ENCODE results near the gene SCAPER.

Gene SCAPER

GRCh38 chr15:76636059-76636458, 269.1 kb downstream of the SCAPER start:
- Histone ChIP-seq H3K27me3 (no peaks in the 10 kb centered on the region), H3K36me3 (no peaks in the 10 kb centered on the region), H3K9me3 (no peaks in the 10 kb centered on the region), H3K4me1 (no peaks in the 10 kb centered on the region), H3K4me3 (ENCODE audit: low read depth, low read length) (no peak overlapping the region)
- TF ChIP-seq CTCF (IDR thresholded peaks at IDR 0.05; ENCODE audit: low read depth, low read length): no peak
- no peak for DNase-seq

GRCh38 chr15:76626611-76627010, 278.5 kb downstream of the SCAPER start:
- H3K4me1 ChIP-seq: no peaks in the 10 kb centered on the region
- H3K4me3 ChIP-seq (ENCODE audit: low read depth, low read length): no peak overlapping the region
- no peaks in the 10 kb centered on the region for H3K9me3 ChIP-seq
- no peak for TF ChIP-seq CTCF (IDR thresholded peaks at IDR 0.05; ENCODE audit: low read depth, low read length)
- H3K27me3 ChIP-seq: no peaks in the 10 kb centered on the region
- no peaks in the 10 kb centered on the region for H3K36me3 ChIP-seq
- DNase-seq: no peak

GRCh38 chr15:76625267-76625666, 279.9 kb downstream of the SCAPER start:
- H3K36me3 ChIP-seq: no peaks in the 10 kb centered on the region
- TF ChIP-seq CTCF (IDR thresholded peaks at IDR 0.05; ENCODE audit: low read depth, low read length): no peak
- no peaks in the 10 kb centered on the region for H3K27me3 ChIP-seq

GRCh38 chr15:76614725-76615124, 290.4 kb downstream of the SCAPER start:
- no peak for TF ChIP-seq CTCF (IDR thresholded peaks at IDR 0.05; ENCODE audit: low read depth, low read length)
- Histone ChIP-seq H3K27me3 (no peaks in the 10 kb centered on the region), H3K4me3 (ENCODE audit: low read depth, low read length) (no peak overlapping the region), H3K9me3 (no peaks in the 10 kb centered on the region), H3K36me3 (no peaks in the 10 kb centered on the region), H3K4me1 (no peaks in the 10 kb centered on the region)
- DNase-seq: no peak

More at GRCh38 chr15:76625267-76625666, 279.9 kb downstream of the SCAPER start:
- no peak for DNase-seq
- Histone ChIP-seq H3K4me3 (ENCODE audit: low read depth, low read length) (no peak overlapping the region), H3K9me3 (no peaks in the 10 kb centered on the region), H3K4me1 (no peaks in the 10 kb centered on the region)

- Histone ChIP-seq H3K4me3 (ENCODE audit: low read depth, low read length) (no peak overlapping the region), H3K9me3 (no peaks in the 10 kb centered on the region), H3K36me3 (no peaks in the 10 kb centered on the region), H3K27me3 (no peaks in the 10 kb centered on the region), H3K4me1 (no peaks in the 10 kb centered on the region)
- TF ChIP-seq CTCF (IDR thresholded peaks at IDR 0.05; ENCODE audit: low read depth, low read length): no peak
- DNase-seq: no peak
These were observed 316.1 kb downstream of the SCAPER start for GRCh38 chr15:76588811-76589747.

- no peak for DNase-seq
- H3K27me3 ChIP-seq: no peaks in the 10 kb centered on the region
- no peaks in the 10 kb centered on the region for H3K36me3 ChIP-seq
- H3K9me3 ChIP-seq: no peaks in the 10 kb centered on the region
- H3K4me3 ChIP-seq (ENCODE audit: low read depth, low read length): no peak overlapping the region
- H3K4me1 ChIP-seq: no peaks in the 10 kb centered on the region
- no peak for TF ChIP-seq CTCF (IDR thresholded peaks at IDR 0.05; ENCODE audit: low read depth, low read length)
These were observed 319.6 kb downstream of the SCAPER start for GRCh38 chr15:76585576-76585897.

Measured in BE2C (cell line).